ENCODE results near the gene LBHD2. TPM values are rescaled to one million over a fixed set of nuclear protein-coding genes. Genes with fewer than 3 reads are reported as not detected.

The LBHD2 gene
- total and polyA plus RNA-seq, 2 of the 13 experiments (the other 11 are each of a cell fraction or from before 2014, with no cell fraction given) = 0.67 to 1.00 TPM

GRCh38 chr14:103121121-103121845, 37.3 kb downstream of the LBHD2 start (continued):
- TF ChIP-seq, protein P1, sequence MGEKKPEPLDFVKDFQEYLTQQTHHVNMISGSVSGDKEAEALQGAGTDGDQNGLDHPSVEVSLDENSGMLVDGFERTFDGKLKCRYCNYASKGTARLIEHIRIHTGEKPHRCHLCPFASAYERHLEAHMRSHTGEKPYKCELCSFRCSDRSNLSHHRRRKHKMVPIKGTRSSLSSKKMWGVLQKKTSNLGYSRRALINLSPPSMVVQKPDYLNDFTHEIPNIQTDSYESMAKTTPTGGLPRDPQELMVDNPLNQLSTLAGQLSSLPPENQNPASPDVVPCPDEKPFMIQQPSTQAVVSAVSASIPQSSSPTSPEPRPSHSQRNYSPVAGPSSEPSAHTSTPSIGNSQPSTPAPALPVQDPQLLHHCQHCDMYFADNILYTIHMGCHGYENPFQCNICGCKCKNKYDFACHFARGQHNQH (CRISPR knock-in tag; IDR thresholded peaks at IDR 0.05) = no peak
- TF ChIP-seq SRSF4 (IDR thresholded peaks at IDR 0.05; ENCODE audit: low read depth, low read length, poor library complexity, severe bottlenecking) (no peak), ZNF713 (CRISPR knock-in tag; IDR thresholded peaks at IDR 0.05) (no peak), PBX2 (CRISPR knock-in tag; IDR thresholded peaks at IDR 0.05) (no peak), GTF3A (CRISPR knock-in tag; conservative IDR thresholded peaks at IDR 0.05) (no peak), ZNF781 (CRISPR knock-in tag; IDR thresholded peaks at IDR 0.05; ENCODE audit: borderline replicate concordance, not compliant biosample characterization) (no peak), RAD21 (CRISPR knock-in tag; IDR thresholded peaks at IDR 0.05) (no peak), MAZ (IDR thresholded peaks at IDR 0.05; ENCODE audit: borderline replicate concordance, low read depth, low read length) (no peak), MAZ (CRISPR knock-in tag; IDR thresholded peaks at IDR 0.05; ENCODE audit: low read depth) (no peak), ZNF749 (CRISPR knock-in tag; IDR thresholded peaks at IDR 0.05; ENCODE audit: borderline replicate concordance) (no peak), GATAD2A (CRISPR knock-in tag; IDR thresholded peaks at IDR 0.05) (no peak), SNAPC2 (CRISPR knock-in tag; IDR thresholded peaks at IDR 0.05) (no peak), ARNT2 (CRISPR knock-in tag; IDR thresholded peaks at IDR 0.05; ENCODE audit: low read depth) (no peak), SMAD1 (CRISPR knock-in tag; IDR thresholded peaks at IDR 0.05; ENCODE audit: borderline replicate concordance, low read depth) (no peak), HNF4A (CRISPR knock-in tag; IDR thresholded peaks at IDR 0.05) (0 out of 2 replicates have a peak, but pooled peaks have one; percentile 56), LCORL (IDR thresholded peaks at IDR 0.05) (no peak), LCORL (CRISPR knock-in tag; IDR thresholded peaks at IDR 0.05) (peak; percentile 19; the same call in 1 of the 2 replicates), NFE2L1 (CRISPR knock-in tag; IDR thresholded peaks at IDR 0.05; ENCODE audit: borderline replicate concordance) (no peak), HMG20A (CRISPR knock-in tag; IDR thresholded peaks at IDR 0.05; ENCODE audit: borderline replicate concordance) (no peak)
- TF ChIP-seq, protein P2, sequence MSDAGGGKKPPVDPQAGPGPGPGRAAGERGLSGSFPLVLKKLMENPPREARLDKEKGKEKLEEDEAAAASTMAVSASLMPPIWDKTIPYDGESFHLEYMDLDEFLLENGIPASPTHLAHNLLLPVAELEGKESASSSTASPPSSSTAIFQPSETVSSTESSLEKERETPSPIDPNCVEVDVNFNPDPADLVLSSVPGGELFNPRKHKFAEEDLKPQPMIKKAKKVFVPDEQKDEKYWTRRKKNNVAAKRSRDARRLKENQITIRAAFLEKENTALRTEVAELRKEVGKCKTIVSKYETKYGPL (CRISPR knock-in tag; IDR thresholded peaks at IDR 0.05) = no peak
- TF ChIP-seq, protein P3, sequence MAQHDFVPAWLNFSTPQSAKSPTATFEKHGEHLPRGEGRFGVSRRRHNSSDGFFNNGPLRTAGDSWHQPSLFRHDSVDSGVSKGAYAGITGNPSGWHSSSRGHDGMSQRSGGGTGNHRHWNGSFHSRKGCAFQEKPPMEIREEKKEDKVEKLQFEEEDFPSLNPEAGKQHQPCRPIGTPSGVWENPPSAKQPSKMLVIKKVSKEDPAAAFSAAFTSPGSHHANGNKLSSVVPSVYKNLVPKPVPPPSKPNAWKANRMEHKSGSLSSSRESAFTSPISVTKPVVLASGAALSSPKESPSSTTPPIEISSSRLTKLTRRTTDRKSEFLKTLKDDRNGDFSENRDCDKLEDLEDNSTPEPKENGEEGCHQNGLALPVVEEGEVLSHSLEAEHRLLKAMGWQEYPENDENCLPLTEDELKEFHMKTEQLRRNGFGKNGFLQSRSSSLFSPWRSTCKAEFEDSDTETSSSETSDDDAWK (CRISPR knock-in tag; IDR thresholded peaks at IDR 0.05) = no peak
